GM23338 (cell line): ENCODE data around the gene XRCC4. TPM values are rescaled to one million over a fixed set of nuclear protein-coding genes. Genes with fewer than 3 reads are reported as not detected.
A peak's percentile ranks its signal among the peaks of the same experiment; 100 is the strongest.

Source experiments
- ATAC-seq: fragments of 200-7000 bp; cut with Tn5 transposase; 3 replicates; pipeline ENCODE4 v1.9.1; 2020
- DNase-seq: peaks from one replicate; pipeline ENCODE4 v3.0.0-alpha.2; 2015; ENCODE audit warnings: low spot score
- H2AFZ ChIP-seq: fragments of 200-600 bp; sonication (generic); 2 replicates; pipeline ENCODE4 v1.8.0; 2016; ENCODE audit warnings: antibody characterized with exemption, mild to moderate bottlenecking, moderate library complexity
- H3F3A ChIP-seq: fragments of 200-600 bp; sonication (generic); replicated peaks from 2 replicates; pipeline ENCODE4 v1.8.0; 2017; ENCODE audit warnings: antibody characterized with exemption, mixed run types, low read depth
- H3K27ac ChIP-seq: fragments of 200-600 bp; sonication (generic); 2 replicates; pipeline ENCODE4 v1.6.1; 2016; ENCODE audit warnings: low read depth
- H3K27me3 ChIP-seq: fragments of 200-600 bp; sonication (generic); 2 replicates; pipeline ENCODE4 v1.8.0; 2016; ENCODE audit warnings: mild to moderate bottlenecking, mixed run types, moderate library complexity; ENCODE audit not compliant: insufficient read depth
- H3K36me3 ChIP-seq: fragments of 200-600 bp; sonication (generic); 2 replicates; pipeline ENCODE4 v1.8.0; 2016; ENCODE audit warnings: mild to moderate bottlenecking; ENCODE audit not compliant: insufficient read depth
- H3K4me1 ChIP-seq: fragments of 200-600 bp; sonication (generic); 2 replicates; pipeline ENCODE4 v1.8.0; 2016; ENCODE audit warnings: mild to moderate bottlenecking, moderate library complexity; ENCODE audit not compliant: insufficient read depth
- H3K4me2 ChIP-seq: fragments of 200-600 bp; sonication (generic); 2 replicates; pipeline ENCODE4 v1.7.1; 2017; ENCODE audit warnings: mixed run types
- H3K4me3 ChIP-seq: fragments of 200-600 bp; sonication (generic); 2 replicates; pipeline ENCODE4 v1.6.1; 2016; ENCODE audit warnings: mixed run types
- H3K79me2 ChIP-seq: fragments of 200-600 bp; sonication (generic); replicated peaks from 2 replicates; pipeline ENCODE4 v1.8.0; 2017; ENCODE audit warnings: mild to moderate bottlenecking; ENCODE audit not compliant: insufficient read depth
- H3K9me2 ChIP-seq: fragments of 200-600 bp; sonication (generic); 2 replicates; pipeline ENCODE4 v1.8.0; 2017; ENCODE audit not compliant: insufficient read depth
- H4K20me1 ChIP-seq: fragments of 200-600 bp; sonication (generic); replicated peaks from 2 replicates; pipeline ENCODE4 v1.8.0; 2017; ENCODE audit warnings: mild to moderate bottlenecking; ENCODE audit not compliant: insufficient read depth
- H3K27ac Mint-ChIP-seq: 2 replicates; pipeline ENCODE4 v1.8.0; 2020; ENCODE audit warnings: inconsistent platforms, mild to moderate bottlenecking, moderate library complexity, mixed read lengths
- H3K27me3 Mint-ChIP-seq: 3 replicates; pipeline ENCODE4 v1.8.0; 2022; ENCODE audit warnings: low read depth, mild to moderate bottlenecking, moderate library complexity, mixed read lengths, inconsistent platforms; ENCODE audit not compliant: insufficient read depth, poor library complexity
- H3K36me3 Mint-ChIP-seq: 3 replicates; pipeline ENCODE4 v1.8.0; 2021; ENCODE audit warnings: low read depth, mild to moderate bottlenecking, inconsistent platforms, moderate library complexity, mixed read lengths
- H3K4me1 Mint-ChIP-seq: 3 replicates; pipeline ENCODE4 v1.8.0; 2020; ENCODE audit warnings: mild to moderate bottlenecking, inconsistent platforms, mixed read lengths
- H3K4me3 Mint-ChIP-seq: 3 replicates; pipeline ENCODE4 v1.8.0; 2021; ENCODE audit warnings: moderate library complexity, mild to moderate bottlenecking, inconsistent platforms, mixed read lengths
- H3K9me3 Mint-ChIP-seq: 3 replicates; pipeline ENCODE4 v1.8.0; 2020; ENCODE audit warnings: moderate library complexity, mild to moderate bottlenecking, inconsistent platforms, mixed read lengths
- CTCF ChIP-seq, 2 experiments: fragments of 200-600 bp in 1 of 2; sonication (generic) in 1 of 2; conservative IDR thresholded peaks; 2 replicates each; pipeline versions ENCODE4 v1.5.1 to v1.6.1; 2016 to 2017; ENCODE audit warnings: antibody characterized with exemption in 2 of 2, low read depth in 2 of 2, mild to moderate bottlenecking in 2 of 2, moderate library complexity in 1 of 2
- EZH2 ChIP-seq: fragments of 200-600 bp; sonication (generic); IDR thresholded peaks from one replicate; pipeline ENCODE4 v1.8.0; 2017; ENCODE audit warnings: antibody characterized with exemption, mild to moderate bottlenecking, low read depth; ENCODE audit not compliant: unreplicated experiment
- JUNB ChIP-seq: IDR thresholded peaks from one replicate; pipeline ENCODE4 v1.6.1; 2016; ENCODE audit warnings: antibody characterized with exemption; ENCODE audit not compliant: unreplicated experiment
- NANOG ChIP-seq: IDR thresholded peaks from 2 replicates; pipeline ENCODE4 v1.6.1; 2016; ENCODE audit warnings: antibody characterized with exemption, borderline replicate concordance
- POLR2AphosphoS5 ChIP-seq: IDR thresholded peaks from 2 replicates; pipeline ENCODE4 v1.6.1; 2016; ENCODE audit warnings: antibody characterized with exemption, low read depth
- polyA plus RNA-seq: library from polyadenylated mRNA; unstranded; fragments of >200 nt; fragmentation: Nextera tagmentation; extraction: Ambion mirVana; gene quantifications from 2 replicates; pipeline ENCODE4 v1.2.1, GENCODE V29; 2016
- total RNA-seq: library from RNA; depleted of rRNA; stranded (reverse); fragments of >200 nt; shearing (Covaris generic); gene quantifications from 2 replicates; pipeline ENCODE4 v1.2.3, GENCODE V29; 2014
- TF ChIP-seq, protein P1 (sequence below): fragments of 250-450 bp; sonication (Bioruptor Pico); IDR thresholded peaks from 2 replicates; pipeline ENCODE4 v1.5.0; 2020; ENCODE audit warnings: mild to moderate bottlenecking, moderate library complexity
- TF ChIP-seq, protein P2 (sequence below): IDR thresholded peaks from 2 replicates; pipeline ENCODE4 v1.6.1; 2016; ENCODE audit warnings: antibody characterized with exemption

XRCC4 gene
- total and polyA plus RNA-seq, 2 experiments from 2014 or later: 11.5 to 22.4 TPM

DNA sequence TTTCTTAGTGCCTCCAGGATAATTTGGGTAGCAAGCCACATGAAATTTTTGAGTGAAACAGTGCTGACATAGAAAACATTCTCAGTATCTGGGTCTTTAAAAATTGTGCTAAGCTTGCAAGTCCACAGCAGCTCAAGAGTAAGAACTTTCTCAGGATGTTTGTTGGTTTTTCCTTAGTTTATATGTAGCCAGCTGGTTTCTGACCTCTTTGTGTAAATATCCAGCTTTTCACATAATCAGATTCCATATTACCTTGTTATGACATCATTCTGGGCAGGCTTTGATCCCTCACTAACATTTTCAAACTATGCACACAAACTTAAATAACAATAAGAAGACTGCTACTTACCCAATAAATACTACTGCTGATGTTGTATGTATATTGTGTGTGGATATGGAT is 311.3 kb downstream of the XRCC4 start (continued):
- TF ChIP-seq, protein P1, sequence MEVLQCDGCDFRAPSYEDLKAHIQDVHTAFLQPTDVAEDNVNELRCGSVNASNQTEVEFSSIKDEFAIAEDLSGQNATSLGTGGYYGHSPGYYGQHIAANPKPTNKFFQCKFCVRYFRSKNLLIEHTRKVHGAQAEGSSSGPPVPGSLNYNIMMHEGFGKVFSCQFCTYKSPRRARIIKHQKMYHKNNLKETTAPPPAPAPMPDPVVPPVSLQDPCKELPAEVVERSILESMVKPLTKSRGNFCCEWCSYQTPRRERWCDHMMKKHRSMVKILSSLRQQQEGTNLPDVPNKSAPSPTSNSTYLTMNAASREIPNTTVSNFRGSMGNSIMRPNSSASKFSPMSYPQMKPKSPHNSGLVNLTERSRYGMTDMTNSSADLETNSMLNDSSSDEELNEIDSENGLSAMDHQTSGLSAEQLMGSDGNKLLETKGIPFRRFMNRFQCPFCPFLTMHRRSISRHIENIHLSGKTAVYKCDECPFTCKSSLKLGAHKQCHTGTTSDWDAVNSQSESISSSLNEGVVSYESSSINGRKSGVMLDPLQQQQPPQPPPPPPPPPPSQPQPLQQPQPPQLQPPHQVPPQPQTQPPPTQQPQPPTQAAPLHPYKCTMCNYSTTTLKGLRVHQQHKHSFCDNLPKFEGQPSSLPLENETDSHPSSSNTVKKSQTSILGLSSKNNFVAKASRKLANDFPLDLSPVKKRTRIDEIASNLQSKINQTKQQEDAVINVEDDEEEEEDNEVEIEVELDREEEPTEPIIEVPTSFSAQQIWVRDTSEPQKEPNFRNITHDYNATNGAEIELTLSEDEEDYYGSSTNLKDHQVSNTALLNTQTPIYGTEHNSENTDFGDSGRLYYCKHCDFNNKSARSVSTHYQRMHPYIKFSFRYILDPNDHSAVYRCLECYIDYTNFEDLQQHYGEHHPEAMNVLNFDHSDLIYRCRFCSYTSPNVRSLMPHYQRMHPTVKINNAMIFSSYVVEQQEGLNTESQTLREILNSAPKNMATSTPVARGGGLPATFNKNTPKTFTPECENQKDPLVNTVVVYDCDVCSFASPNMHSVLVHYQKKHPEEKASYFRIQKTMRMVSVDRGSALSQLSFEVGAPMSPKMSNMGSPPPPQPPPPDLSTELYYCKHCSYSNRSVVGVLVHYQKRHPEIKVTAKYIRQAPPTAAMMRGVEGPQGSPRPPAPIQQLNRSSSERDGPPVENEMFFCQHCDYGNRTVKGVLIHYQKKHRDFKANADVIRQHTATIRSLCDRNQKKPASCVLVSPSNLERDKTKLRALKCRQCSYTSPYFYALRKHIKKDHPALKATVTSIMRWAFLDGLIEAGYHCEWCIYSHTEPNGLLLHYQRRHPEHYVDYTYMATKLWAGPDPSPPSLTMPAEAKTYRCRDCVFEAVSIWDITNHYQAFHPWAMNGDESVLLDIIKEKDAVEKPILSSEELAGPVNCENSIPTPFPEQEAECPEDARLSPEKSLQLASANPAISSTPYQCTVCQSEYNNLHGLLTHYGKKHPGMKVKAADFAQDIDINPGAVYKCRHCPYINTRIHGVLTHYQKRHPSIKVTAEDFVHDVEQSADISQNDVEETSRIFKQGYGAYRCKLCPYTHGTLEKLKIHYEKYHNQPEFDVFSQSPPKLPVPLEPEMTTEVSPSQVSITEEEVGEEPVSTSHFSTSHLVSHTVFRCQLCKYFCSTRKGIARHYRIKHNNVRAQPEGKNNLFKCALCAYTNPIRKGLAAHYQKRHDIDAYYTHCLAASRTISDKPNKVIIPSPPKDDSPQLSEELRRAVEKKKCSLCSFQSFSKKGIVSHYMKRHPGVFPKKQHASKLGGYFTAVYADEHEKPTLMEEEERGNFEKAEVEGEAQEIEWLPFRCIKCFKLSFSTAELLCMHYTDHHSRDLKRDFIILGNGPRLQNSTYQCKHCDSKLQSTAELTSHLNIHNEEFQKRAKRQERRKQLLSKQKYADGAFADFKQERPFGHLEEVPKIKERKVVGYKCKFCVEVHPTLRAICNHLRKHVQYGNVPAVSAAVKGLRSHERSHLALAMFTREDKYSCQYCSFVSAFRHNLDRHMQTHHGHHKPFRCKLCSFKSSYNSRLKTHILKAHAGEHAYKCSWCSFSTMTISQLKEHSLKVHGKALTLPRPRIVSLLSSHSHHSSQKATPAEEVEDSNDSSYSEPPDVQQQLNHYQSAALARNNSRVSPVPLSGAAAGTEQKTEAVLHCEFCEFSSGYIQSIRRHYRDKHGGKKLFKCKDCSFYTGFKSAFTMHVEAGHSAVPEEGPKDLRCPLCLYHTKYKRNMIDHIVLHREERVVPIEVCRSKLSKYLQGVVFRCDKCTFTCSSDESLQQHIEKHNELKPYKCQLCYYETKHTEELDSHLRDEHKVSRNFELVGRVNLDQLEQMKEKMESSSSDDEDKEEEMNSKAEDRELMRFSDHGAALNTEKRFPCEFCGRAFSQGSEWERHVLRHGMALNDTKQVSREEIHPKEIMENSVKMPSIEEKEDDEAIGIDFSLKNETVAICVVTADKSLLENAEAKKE (CRISPR knock-in tag): no peak
- TF ChIP-seq POLR2AphosphoS5 (no peak), JUNB (no peak)

GRCh38 chr5:83392766-83393503 is 315.6 kb downstream of the XRCC4 start:
- no peaks in the 10 kb centered on the region for H3K9me3 Mint-ChIP-seq
- H3K27ac Mint-ChIP-seq: no peak overlapping the region
- H3K27me3 Mint-ChIP-seq: peaks cover 2% of the 10 kb centered on the region
- Histone ChIP-seq H3K27ac (no peak overlapping the region), H4K20me1 (no peaks in the 10 kb centered on the region), H3F3A (no peaks in the 10 kb centered on the region), H3K4me3 (no peak overlapping the region), H3K27me3 (no peaks in the 10 kb centered on the region), H3K79me2 (no peaks in the 10 kb centered on the region), H3K9me2 (no peaks in the 10 kb centered on the region; the same call in 1 of the 2 replicates), H3K4me1 (no peaks in the 10 kb centered on the region), H3K36me3 (no peaks in the 10 kb centered on the region), H3K4me2 (no peak overlapping the region), H2AFZ (0 out of 2 replicates have a peak overlapping the region, but pooled peaks have one; percentile 19)
- no peak overlapping the region for H3K4me3 Mint-ChIP-seq
- no peaks in the 10 kb centered on the region for H3K4me1 Mint-ChIP-seq
- DNase-seq: no peak
- ATAC-seq: no peak
- H3K36me3 Mint-ChIP-seq: no peaks in the 10 kb centered on the region
- TF ChIP-seq EZH2 (no peak), CTCF (conservative IDR thresholded peaks at IDR 0.05; ENCODE audit: low read depth in 2 of 2) (no peak), NANOG (no peak), JUNB (no peak)
- TF ChIP-seq, protein P2, sequence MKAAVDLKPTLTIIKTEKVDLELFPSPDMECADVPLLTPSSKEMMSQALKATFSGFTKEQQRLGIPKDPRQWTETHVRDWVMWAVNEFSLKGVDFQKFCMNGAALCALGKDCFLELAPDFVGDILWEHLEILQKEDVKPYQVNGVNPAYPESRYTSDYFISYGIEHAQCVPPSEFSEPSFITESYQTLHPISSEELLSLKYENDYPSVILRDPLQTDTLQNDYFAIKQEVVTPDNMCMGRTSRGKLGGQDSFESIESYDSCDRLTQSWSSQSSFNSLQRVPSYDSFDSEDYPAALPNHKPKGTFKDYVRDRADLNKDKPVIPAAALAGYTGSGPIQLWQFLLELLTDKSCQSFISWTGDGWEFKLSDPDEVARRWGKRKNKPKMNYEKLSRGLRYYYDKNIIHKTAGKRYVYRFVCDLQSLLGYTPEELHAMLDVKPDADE: no peak
